Panc1 (cell line): ENCODE data around the gene COMMD8. TPM values are rescaled to one million over a fixed set of nuclear protein-coding genes. Genes with fewer than 3 reads are reported as not detected.

ENCODE experiments used
- ATAC-seq: fragments of 200-7000 bp; cut with Tn5 transposase; 2 replicates; pipeline ENCODE4 v1.9.1; 2020; ENCODE audit warnings: mild to moderate bottlenecking, moderate library complexity
- BruUV-seq: library from RNA; stranded (reverse); fragments of 400-500 nt; replicated peaks from 2 replicates; lab custom pipeline; 2021; lab: Mats Ljungman, UMichigan
- CTCF ChIA-PET: fragments of 300-600 bp; sonication (Branson Sonifier 250); formaldehyde crosslinking; loops from one replicate; lab custom pipeline; 2022; ENCODE audit warnings: antibody characterized with exemption; lab: Charles Lee
- POLR2A ChIA-PET: fragments of 300-600 bp; sonication (Branson Sonifier 250); formaldehyde crosslinking; loops from one replicate; lab custom pipeline; 2022; ENCODE audit warnings: antibody characterized with exemption; lab: Charles Lee
- DNase-seq: peaks from one replicate; pipeline ENCODE4 v3.0.0-alpha.2; 2010; ENCODE audit warnings: low read depth, low spot score
- H3K27ac ChIP-seq: 2 replicates; pipeline ENCODE4 v1.5.1; 2011; ENCODE audit warnings: mild to moderate bottlenecking, low read length, inconsistent platforms
- H3K27me3 ChIP-seq: fragments of 200-500 bp; sonication (Bioruptor generic); 2 replicates; pipeline ENCODE4 v1.6.0; 2014; ENCODE audit warnings: low read length, inconsistent platforms; ENCODE audit not compliant: control insufficient read depth, insufficient read depth
- H3K36me3 ChIP-seq: fragments of 200-500 bp; sonication (Bioruptor generic); 2 replicates; pipeline ENCODE4 v1.5.1; 2014; ENCODE audit warnings: inconsistent platforms, mild to moderate bottlenecking, low read length, moderate library complexity; ENCODE audit not compliant: control insufficient read depth, insufficient read depth
- H3K4me1 ChIP-seq: 2 replicates; pipeline ENCODE4 v1.5.1; 2011; ENCODE audit warnings: inconsistent platforms, mild to moderate bottlenecking, low read length, moderate library complexity; ENCODE audit not compliant: control insufficient read depth, insufficient read depth
- H3K4me3 ChIP-seq, 2 experiments: 2 replicates each; pipeline ENCODE4 v1.5.1; 2011 to 2012; ENCODE audit warnings: low read depth in 2 of 2, low read length in 2 of 2, mild to moderate bottlenecking in 2 of 2, inconsistent platforms in 1 of 2, moderate library complexity in 1 of 2
- H3K9me3 ChIP-seq: fragments of 200-500 bp; sonication (Bioruptor generic); 2 replicates; pipeline ENCODE4 v1.5.1; 2014; ENCODE audit warnings: low read depth, mild to moderate bottlenecking, inconsistent platforms, low read length, moderate library complexity; ENCODE audit not compliant: control insufficient read depth, insufficient read depth
- POLR2AphosphoS5 ChIP-seq: IDR thresholded peaks from 2 replicates; pipeline ENCODE4 v1.6.1; 2012; ENCODE audit warnings: mild to moderate bottlenecking, low read depth, low read length, moderate library complexity
- SIN3A ChIP-seq: IDR thresholded peaks from 2 replicates; pipeline ENCODE4 v1.6.1; 2012; ENCODE audit warnings: low read depth, mild to moderate bottlenecking, low read length, moderate library complexity, borderline replicate concordance; ENCODE audit not compliant: insufficient read depth
- TCF7L2 ChIP-seq: IDR thresholded peaks from 2 replicates; pipeline ENCODE4 v1.6.1; 2011; ENCODE audit warnings: mild to moderate bottlenecking, low read depth, low read length, inconsistent platforms
- in situ Hi-C: cut with HindIII; loops from 2 replicates; pipeline ENCODE4 v1.10.0; 2016; ENCODE audit warnings: low sequenced_read_pairs, low pct_unique_long_range_greater_than_20kb
- intact Hi-C: fragments of 100-400 bp; cut with micrococcal nuclease; formaldehyde crosslinking; loops from one replicate; pipeline ENCODE4 v1.10.0; 2022; ENCODE audit not compliant: unreplicated experiment
- total RNA-seq: library from RNA; stranded (reverse); gene quantifications from one replicate; pipeline ENCODE4 v1.2.1, GENCODE V29; 2021; ENCODE audit not compliant: unreplicated experiment
- TF ChIP-seq, protein P1 (sequence below): fragments of 450-650 bp; IDR thresholded peaks from 2 replicates; pipeline ENCODE4 v1.5.1; 2017; ENCODE audit warnings: mild to moderate bottlenecking
- TF ChIP-seq, protein P2 (sequence below), 2 experiments: IDR thresholded peaks; 2 replicates each; pipeline ENCODE4 v1.6.1; 2011 to 2012; ENCODE audit warnings: low read depth in 2 of 2, control low read depth in 1 of 2, low read length in 1 of 2, mild to moderate bottlenecking in 1 of 2, moderate library complexity in 1 of 2; ENCODE audit not compliant: insufficient read depth in 1 of 2

COMMD8 gene
- total RNA-seq, 1 experiment from 2014 or later, result 22.0 TPM

DNA sequence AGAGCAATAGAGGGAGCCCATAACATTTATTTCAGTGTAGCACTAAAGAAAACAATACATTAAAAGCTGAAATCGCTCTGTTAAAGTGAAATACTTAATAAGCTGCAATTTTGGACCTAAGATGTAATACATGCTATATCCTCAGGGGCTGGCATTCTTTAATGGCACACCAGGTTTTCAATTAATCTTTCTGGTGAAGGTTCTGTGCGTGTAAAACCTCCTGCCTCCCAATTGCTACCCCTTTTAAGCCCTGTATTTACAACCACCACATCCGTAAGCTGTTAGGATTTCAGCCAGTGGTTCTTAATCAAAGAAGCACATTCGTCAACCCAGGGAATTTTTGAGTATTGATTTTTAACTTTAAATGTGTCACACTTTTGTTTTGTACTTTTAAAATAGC is 7.6 kb upstream of the COMMD8 start:
- in situ Hi-C loops (no loop called here), intact Hi-C loops (no loop called here)
- Histone ChIP-seq H3K27me3 (no peaks in the 10 kb centered on the region; the same call in 1 of the 2 replicates), H3K27ac (no peak overlapping the region), H3K4me3 (no peak overlapping the region), H3K36me3 (no peaks in the 10 kb centered on the region), H3K9me3 (no peaks in the 10 kb centered on the region), H3K4me1 (no peaks in the 10 kb centered on the region)
- ATAC-seq (no peak), DNase-seq (no peak)
- ChIA-PET POLR2A (no interaction called here), CTCF (no interaction called here)
- BruUV-seq, result no TSS peak
- no peak for TF ChIP-seq SIN3A
- no peak for TF ChIP-seq POLR2AphosphoS5
- TF ChIP-seq, protein P1, sequence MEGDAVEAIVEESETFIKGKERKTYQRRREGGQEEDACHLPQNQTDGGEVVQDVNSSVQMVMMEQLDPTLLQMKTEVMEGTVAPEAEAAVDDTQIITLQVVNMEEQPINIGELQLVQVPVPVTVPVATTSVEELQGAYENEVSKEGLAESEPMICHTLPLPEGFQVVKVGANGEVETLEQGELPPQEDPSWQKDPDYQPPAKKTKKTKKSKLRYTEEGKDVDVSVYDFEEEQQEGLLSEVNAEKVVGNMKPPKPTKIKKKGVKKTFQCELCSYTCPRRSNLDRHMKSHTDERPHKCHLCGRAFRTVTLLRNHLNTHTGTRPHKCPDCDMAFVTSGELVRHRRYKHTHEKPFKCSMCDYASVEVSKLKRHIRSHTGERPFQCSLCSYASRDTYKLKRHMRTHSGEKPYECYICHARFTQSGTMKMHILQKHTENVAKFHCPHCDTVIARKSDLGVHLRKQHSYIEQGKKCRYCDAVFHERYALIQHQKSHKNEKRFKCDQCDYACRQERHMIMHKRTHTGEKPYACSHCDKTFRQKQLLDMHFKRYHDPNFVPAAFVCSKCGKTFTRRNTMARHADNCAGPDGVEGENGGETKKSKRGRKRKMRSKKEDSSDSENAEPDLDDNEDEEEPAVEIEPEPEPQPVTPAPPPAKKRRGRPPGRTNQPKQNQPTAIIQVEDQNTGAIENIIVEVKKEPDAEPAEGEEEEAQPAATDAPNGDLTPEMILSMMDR, result no peak
- TF ChIP-seq, protein P2, sequence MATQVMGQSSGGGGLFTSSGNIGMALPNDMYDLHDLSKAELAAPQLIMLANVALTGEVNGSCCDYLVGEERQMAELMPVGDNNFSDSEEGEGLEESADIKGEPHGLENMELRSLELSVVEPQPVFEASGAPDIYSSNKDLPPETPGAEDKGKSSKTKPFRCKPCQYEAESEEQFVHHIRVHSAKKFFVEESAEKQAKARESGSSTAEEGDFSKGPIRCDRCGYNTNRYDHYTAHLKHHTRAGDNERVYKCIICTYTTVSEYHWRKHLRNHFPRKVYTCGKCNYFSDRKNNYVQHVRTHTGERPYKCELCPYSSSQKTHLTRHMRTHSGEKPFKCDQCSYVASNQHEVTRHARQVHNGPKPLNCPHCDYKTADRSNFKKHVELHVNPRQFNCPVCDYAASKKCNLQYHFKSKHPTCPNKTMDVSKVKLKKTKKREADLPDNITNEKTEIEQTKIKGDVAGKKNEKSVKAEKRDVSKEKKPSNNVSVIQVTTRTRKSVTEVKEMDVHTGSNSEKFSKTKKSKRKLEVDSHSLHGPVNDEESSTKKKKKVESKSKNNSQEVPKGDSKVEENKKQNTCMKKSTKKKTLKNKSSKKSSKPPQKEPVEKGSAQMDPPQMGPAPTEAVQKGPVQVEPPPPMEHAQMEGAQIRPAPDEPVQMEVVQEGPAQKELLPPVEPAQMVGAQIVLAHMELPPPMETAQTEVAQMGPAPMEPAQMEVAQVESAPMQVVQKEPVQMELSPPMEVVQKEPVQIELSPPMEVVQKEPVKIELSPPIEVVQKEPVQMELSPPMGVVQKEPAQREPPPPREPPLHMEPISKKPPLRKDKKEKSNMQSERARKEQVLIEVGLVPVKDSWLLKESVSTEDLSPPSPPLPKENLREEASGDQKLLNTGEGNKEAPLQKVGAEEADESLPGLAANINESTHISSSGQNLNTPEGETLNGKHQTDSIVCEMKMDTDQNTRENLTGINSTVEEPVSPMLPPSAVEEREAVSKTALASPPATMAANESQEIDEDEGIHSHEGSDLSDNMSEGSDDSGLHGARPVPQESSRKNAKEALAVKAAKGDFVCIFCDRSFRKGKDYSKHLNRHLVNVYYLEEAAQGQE (IDR thresholded peaks at IDR 0.05; ENCODE audit: insufficient read depth in 1 of 2, low read depth in 2 of 2, low read length in 1 of 2), result no peak
- TF ChIP-seq TCF7L2, result no peak

DNA sequence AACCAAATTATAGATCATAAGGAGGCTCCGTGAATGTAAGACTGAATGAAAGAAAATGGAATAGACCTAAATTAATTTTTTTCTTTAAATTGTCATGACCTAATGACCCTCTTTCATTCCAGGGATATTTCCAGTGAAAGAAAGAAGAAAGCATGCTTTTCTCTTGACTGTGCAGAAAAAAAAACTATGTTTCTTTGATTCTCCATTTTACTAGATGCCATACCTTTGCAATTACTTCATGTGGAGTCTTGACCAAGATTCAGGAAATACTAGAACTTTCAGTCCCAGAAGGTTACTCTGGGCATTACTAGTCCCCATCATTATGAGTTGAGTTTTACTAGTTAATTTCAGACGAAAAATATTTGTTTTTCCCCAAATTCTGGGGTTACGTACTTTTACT is 6.4 kb upstream of the COMMD8 start:
- intact Hi-C loops, result no loop called here
- in situ Hi-C loops, result no loop called here
- POLR2A ChIA-PET, result no interaction called here
- no TSS peak for BruUV-seq
- Histone ChIP-seq H3K27ac (no peak overlapping the region), H3K4me1 (no peaks in the 10 kb centered on the region), H3K9me3 (no peaks in the 10 kb centered on the region), H3K36me3 (no peaks in the 10 kb centered on the region), H3K27me3 (no peaks in the 10 kb centered on the region; the same call in 1 of the 2 replicates), H3K4me3 (no peak overlapping the region)
- TF ChIP-seq SIN3A (no peak), TCF7L2 (no peak), POLR2AphosphoS5 (no peak)
- TF ChIP-seq, protein P1, result no peak
- TF ChIP-seq, protein P2 (IDR thresholded peaks at IDR 0.05; ENCODE audit: insufficient read depth in 1 of 2, low read depth in 2 of 2, low read length in 1 of 2), result no peak
- ATAC-seq, result no peak
- DNase-seq, result no peak
- CTCF ChIA-PET, result no interaction called here
